Ovary (tissue), 9 donors: ENCODE measurements around the gene XYLT1. TPM values are rescaled to one million over a fixed set of nuclear protein-coding genes. Genes with fewer than 3 reads are reported as not detected.
A peak's percentile ranks its signal among the peaks of the same experiment; 100 is the strongest.

Experiments used
- DNase-seq, 5 donors: peaks; one replicate each; pipeline ENCODE4 v3.0.0-alpha.2; 2019 to 2020
- H3K27ac ChIP-seq, 2 donors: fragments of 200-600 bp; one replicate each; pipeline versions ENCODE4 v1.5.1 to v1.8.0; 2019 to 2022
- H3K27me3 ChIP-seq: fragments of 200-600 bp; one replicate; pipeline ENCODE4 v1.8.0; 2022
- H3K36me3 ChIP-seq: fragments of 200-600 bp; sonication (generic); one replicate; pipeline ENCODE4 v1.5.1; 2019
- H3K4me1 ChIP-seq: one replicate; pipeline ENCODE4 v1.8.1; 2013; ENCODE audit warnings: mild to moderate bottlenecking, moderate library complexity; ENCODE audit not compliant: insufficient read depth
- H3K4me3 ChIP-seq: fragments of 200-600 bp; sonication (generic); one replicate; pipeline ENCODE4 v1.5.1; 2017
- H3K9me3 ChIP-seq, 2 donors: fragments of 200-600 bp in 1 of 2; sonication (generic) in 1 of 2; one replicate each; pipeline versions ENCODE4 v1.5.1 to v1.8.1; 2013 to 2019; ENCODE audit warnings: mild to moderate bottlenecking in 1 of 2, moderate library complexity in 1 of 2
- CTCF ChIP-seq, 3 donors: fragments of 450-650 bp in 2 of 3; fragments of 200-600 bp in 1 of 3; IDR thresholded peaks; one replicate each; pipeline versions ENCODE4 v1.5.1 to v1.8.0; 2016 to 2022; ENCODE audit warnings: antibody characterized with exemption in 3 of 3, mild to moderate bottlenecking in 1 of 3
- EP300 ChIP-seq: sonication (generic); formaldehyde crosslinking; IDR thresholded peaks from one replicate; pipeline ENCODE4 v1.6.1; 2017; ENCODE audit warnings: antibody characterized with exemption
- POLR2A ChIP-seq: fragments of 450-650 bp; IDR thresholded peaks from one replicate; pipeline ENCODE4 v1.6.1; 2017; ENCODE audit warnings: antibody characterized with exemption, mild to moderate bottlenecking, moderate library complexity
- WGBS, 3 donors: extraction: QIAGEN DNeasy Blood & Tissue Kit in 1 of 3; methylation state at CpG; one replicate each; pipeline versions ENCODE4 v1.1.5 to v1.1.7; 2013 to 2017; 5-methylcytosine and 5-hydroxymethylcytosine counted together
- intact Hi-C, 4 donors: fragments of 100-400 bp; cut with DNase I; formaldehyde crosslinking; loops; one replicate each; pipeline versions ENCODE4 v1.11.0 to v1.15.1; 2022 to 2023
- polyA plus RNA-seq, 2 donors: library from polyadenylated mRNA; stranded (reverse); fragments of 200-250 nt in 1 of 2; fragments of 350-450 nt in 1 of 2; fragmentation: Illumina TruSeq in 1 of 2; extraction: RNeasy Lipid Tissue Mini Kit (QIAGEN cat#74804) in 1 of 2; gene quantifications; one replicate each; pipeline ENCODE4 v1.2.3, GENCODE V29; 2013 to 2014
- total RNA-seq, 7 donors: library from RNA; depleted of rRNA in 2 of 7; stranded (reverse); fragments of >200 nt in 2 of 7; fragmentation: NEBNext Ultra II Directional in 3 of 7; extraction: Animal tissue kit (Norgen Biotek cat#: 25700) in 3 of 7; gene quantifications; one replicate each; pipeline versions ENCODE4 v1.1.0 to v1.2.4, GENCODE V29; 2016 to 2023
- donor health status: DM: no; HTN: no; CAD: no; lungs with moderate emphysema.
- donor health status: DM: no; HTN: no; CAD: no.
- donor health status: Bipolar disorder and iron deficiency.
- donor health status: DM: yes; HTN: yes; CAD: no.
- donor health status: DM: no; HTN: no; CAD: no.
- donor health status: DM: yes; HTN: yes; CAD: no.

The XYLT1 gene
- total and polyA plus RNA-seq, 9 donors, result 3.2 to 38.0 (median 17.3) TPM

- Histone ChIP-seq H3K36me3 (no peaks in the 10 kb centered on the region), H3K4me3 (no peak overlapping the region), H3K27me3 (no peaks in the 10 kb centered on the region), H3K9me3 (no peaks in the 10 kb centered on the region), H3K27ac (no peak overlapping the region), H3K4me1 (peaks cover 6% of the 10 kb centered on the region)
- DNase-seq, result no peak
- WGBS, 3 donors, result 82 to 89% (median 85%) methylated on average over 7 of the region's 7 CpGs
- TF ChIP-seq POLR2A (no peak), EP300 (no peak), CTCF (IDR thresholded peaks at IDR 0.05) (no peak)
- intact Hi-C loops, result loop anchor here in 1 of 4 donors (10.0 kb wide), 1 partner anchor 247 kb away; the partner anchor contains the start of gene XYLT1
These were observed 242.6 kb downstream of the XYLT1 start for GRCh38 chr16:17228048-17228707.

GRCh38 chr16:17227278-17227677 lies 243.5 kb downstream of the XYLT1 start:
- intact Hi-C loops, result loop anchor here in 1 of 4 donors (1.0 to 10.0 kb wide), 2 partner anchors 31 to 248 kb away; partner anchors contain the start of gene XYLT1
- no peak overlapping the region for H3K27ac ChIP-seq

GRCh38 chr16:17225541-17225940 lies 245.2 kb downstream of the XYLT1 start:
- Histone ChIP-seq H3K27ac (peak overlapping the region in 1 of 2 donors; percentile 29), H3K27me3 (no peaks in the 10 kb centered on the region), H3K4me1 (peaks cover 9% of the 10 kb centered on the region), H3K9me3 (no peaks in the 10 kb centered on the region), H3K4me3 (no peak overlapping the region), H3K36me3 (no peaks in the 10 kb centered on the region)
- 16 to 24% (median 22%) methylated on average over 7 of the region's 7 CpGs for WGBS, 3 donors
- DNase-seq, result no peak
- intact Hi-C loops, result loop anchor here in 1 of 4 donors (10.0 kb wide), 1 partner anchor 249 kb away; the partner anchor contains the start of gene XYLT1
- TF ChIP-seq POLR2A (no peak), EP300 (no peak), CTCF (IDR thresholded peaks at IDR 0.05) (no peak)

More at GRCh38 chr16:17227278-17227677, 243.5 kb downstream of the XYLT1 start:
- H3K4me1 ChIP-seq, result peaks cover 9% of the 10 kb centered on the region
- H3K27me3 ChIP-seq, result no peaks in the 10 kb centered on the region
- no peak for TF ChIP-seq CTCF (IDR thresholded peaks at IDR 0.05)
- TF ChIP-seq EP300, result no peak
- no peak for TF ChIP-seq POLR2A
- no peaks in the 10 kb centered on the region for H3K36me3 ChIP-seq
- no peak for DNase-seq
- no peak overlapping the region for H3K4me3 ChIP-seq
- 74 to 84% (median 79%) methylated on average over 2 of the region's 2 CpGs for WGBS, 3 donors
- no peaks in the 10 kb centered on the region for H3K9me3 ChIP-seq

GRCh38 chr16:17224879-17225281 lies 245.9 kb downstream of the XYLT1 start:
- H3K36me3 ChIP-seq, result no peaks in the 10 kb centered on the region
- H3K4me1 ChIP-seq, result peaks cover 9% of the 10 kb centered on the region
- WGBS, 3 donors, result 12 to 18% (median 14%) methylated on average over 4 of the region's 4 CpGs
- DNase-seq, result peak; percentile 58 to 78 (median 62)
- H3K9me3 ChIP-seq, result no peaks in the 10 kb centered on the region
- intact Hi-C loops, result loop anchor here in 1 of 4 donors (10.0 kb wide), 1 partner anchor 250 kb away; the partner anchor contains the start of gene XYLT1
- H3K27ac ChIP-seq, result peak overlapping the region in 1 of 2 donors; percentile 29
- H3K4me3 ChIP-seq, result no peak overlapping the region
- TF ChIP-seq POLR2A (no peak), CTCF (IDR thresholded peaks at IDR 0.05) (no peak), EP300 (no peak)
- H3K27me3 ChIP-seq, result no peaks in the 10 kb centered on the region
